RWPE1 (cell line): Measurements from ENCODE around the gene MRAP.

Experiments
- CTCF ChIA-PET: fragments of 350-600 bp; sonication (Branson Sonifier 250); formaldehyde crosslinking; extraction: SDS; loops from one replicate; lab custom pipeline; 2021; lab: Yijun Ruan, JAX
- POLR2A ChIA-PET: fragments of 400-600 bp; formaldehyde crosslinking; extraction: SDS; loops from one replicate; lab custom pipeline; 2020; ENCODE audit warnings: antibody characterized with exemption; ENCODE audit not compliant: low non-redundant PET; lab: Yijun Ruan, JAX
- DNase-seq: peaks from one replicate; pipeline ENCODE4 v3.0.0; 2012; ENCODE audit warnings: low spot score
- H3K27ac ChIP-seq: fragments of 450-650 bp; 2 replicates; pipeline ENCODE4 v1.5.1; 2017
- TF ChIP-seq, protein P1 (sequence below): fragments of 450-650 bp; conservative IDR thresholded peaks from 2 replicates; pipeline ENCODE4 v1.5.1; 2017; ENCODE audit warnings: low read depth, mild to moderate bottlenecking

Gene MRAP

DNA sequence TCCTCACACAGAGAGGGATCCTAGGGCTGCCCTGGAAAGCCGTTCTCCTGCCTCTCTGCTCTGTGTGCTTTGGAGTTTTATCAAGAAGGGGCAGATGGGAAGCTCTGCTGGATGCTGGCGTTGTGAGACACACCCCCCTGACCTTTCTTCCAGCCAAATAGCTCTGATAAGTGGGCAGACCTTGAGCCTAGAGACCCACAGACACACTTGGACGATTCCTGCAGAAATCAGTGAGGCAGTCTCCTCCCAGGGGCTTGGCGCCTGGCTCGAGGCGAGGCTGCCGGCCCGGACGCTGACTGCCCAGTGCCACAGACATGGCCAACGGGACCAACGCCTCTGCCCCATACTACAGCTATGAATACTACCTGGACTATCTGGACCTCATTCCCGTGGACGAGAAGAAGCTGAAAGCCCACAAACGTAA, at the start of gene MRAP:
Gene MRAP, plus strand, starts transcription at position 198 of the 424 bp plus-strand sequence. Its CDS starts 117 bp downstream, at position 315.
- DNase-seq = no peak
- ChIA-PET CTCF (interaction anchor here (0.6 to 0.7 kb wide), 2 partner anchors 165 to 1189 kb away, joined by 3 read pairs; no protein-coding TSS in a partner anchor), POLR2A (no interaction called here)
- TF ChIP-seq, protein P1, sequence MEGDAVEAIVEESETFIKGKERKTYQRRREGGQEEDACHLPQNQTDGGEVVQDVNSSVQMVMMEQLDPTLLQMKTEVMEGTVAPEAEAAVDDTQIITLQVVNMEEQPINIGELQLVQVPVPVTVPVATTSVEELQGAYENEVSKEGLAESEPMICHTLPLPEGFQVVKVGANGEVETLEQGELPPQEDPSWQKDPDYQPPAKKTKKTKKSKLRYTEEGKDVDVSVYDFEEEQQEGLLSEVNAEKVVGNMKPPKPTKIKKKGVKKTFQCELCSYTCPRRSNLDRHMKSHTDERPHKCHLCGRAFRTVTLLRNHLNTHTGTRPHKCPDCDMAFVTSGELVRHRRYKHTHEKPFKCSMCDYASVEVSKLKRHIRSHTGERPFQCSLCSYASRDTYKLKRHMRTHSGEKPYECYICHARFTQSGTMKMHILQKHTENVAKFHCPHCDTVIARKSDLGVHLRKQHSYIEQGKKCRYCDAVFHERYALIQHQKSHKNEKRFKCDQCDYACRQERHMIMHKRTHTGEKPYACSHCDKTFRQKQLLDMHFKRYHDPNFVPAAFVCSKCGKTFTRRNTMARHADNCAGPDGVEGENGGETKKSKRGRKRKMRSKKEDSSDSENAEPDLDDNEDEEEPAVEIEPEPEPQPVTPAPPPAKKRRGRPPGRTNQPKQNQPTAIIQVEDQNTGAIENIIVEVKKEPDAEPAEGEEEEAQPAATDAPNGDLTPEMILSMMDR = no peak
- H3K27ac ChIP-seq = no peak within 1 kb of the TSS

DNA sequence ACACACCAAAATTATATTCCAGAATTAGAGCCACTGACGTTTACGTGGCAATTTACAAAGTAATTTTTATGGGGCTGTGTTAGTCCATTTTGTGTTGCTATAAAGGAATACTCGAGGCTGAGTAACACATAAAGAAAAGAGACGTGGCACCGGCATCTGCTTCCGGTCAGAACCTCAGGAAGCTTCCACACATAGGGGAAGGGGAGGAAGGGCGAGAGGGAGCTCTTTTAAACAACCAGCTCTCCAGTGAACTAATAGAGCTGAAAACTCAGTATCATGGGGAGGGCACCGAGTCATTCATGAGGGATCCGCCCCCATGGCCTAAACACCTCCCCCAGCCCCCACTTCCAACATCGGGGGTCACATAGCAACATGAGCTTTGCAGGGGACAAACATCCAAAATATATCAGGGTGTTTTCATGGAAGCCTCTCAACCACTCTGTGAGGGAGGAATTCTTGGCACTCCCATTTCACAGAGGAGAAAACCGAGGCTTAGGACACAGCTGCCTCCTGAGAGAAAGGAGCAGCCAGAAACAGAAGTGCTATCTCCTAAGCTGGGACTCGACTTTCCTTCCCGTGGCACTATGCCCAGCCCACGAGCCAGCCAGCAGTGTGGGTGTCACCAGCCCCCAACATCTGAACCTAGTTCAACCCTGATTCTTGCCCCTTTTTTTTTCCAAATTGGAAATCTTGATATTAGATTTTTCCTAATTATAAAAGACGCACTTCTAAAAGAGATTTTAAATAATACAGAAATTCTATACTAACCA, 49.0 kb upstream of the MRAP start:
- H3K27ac ChIP-seq = no peak overlapping the region
- no peak for DNase-seq
- TF ChIP-seq, protein P1 = no peak
- ChIA-PET CTCF (interaction anchor here (0.7 kb wide), 1 partner anchor 383 kb away, joined by 3 read pairs; no protein-coding TSS in a partner anchor), POLR2A (no interaction called here)

DNA sequence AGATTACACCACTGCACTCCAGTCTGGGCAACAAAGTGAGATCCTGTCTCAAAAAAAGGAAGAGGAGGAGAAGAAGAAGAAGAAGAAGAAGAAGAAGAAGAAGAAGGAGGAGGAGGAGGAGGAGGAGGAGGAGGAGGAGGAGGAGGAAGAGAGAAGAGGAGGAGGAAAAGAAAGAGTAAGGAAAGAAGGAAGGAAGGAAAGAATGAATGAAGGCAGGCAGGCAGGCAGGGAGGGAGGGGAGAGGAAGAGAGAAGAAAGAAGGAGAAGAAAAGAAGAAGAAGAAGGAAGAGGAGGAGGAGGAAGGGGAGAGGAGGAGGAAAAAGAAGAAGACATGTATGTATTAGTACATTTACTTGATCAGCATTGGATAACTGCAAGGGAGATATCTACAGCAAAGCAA, 46.5 kb upstream of the MRAP start:
- H3K27ac ChIP-seq = no peak overlapping the region
- CTCF ChIA-PET = interaction anchor here (0.6 kb wide), 1 partner anchor 281 kb away, joined by 3 read pairs; no protein-coding TSS in a partner anchor
- TF ChIP-seq, protein P1 = no peak
- POLR2A ChIA-PET = no interaction called here
- no peak for DNase-seq

GRCh38 chr21:32253215-32253641, 45.4 kb upstream of the MRAP start:
- no peak for DNase-seq
- CTCF ChIA-PET = interaction anchor here (0.7 kb wide), 1 partner anchor 952 kb away, joined by 3 read pairs; no protein-coding TSS in a partner anchor
- POLR2A ChIA-PET = no interaction called here
- TF ChIP-seq, protein P1 = no peak
- no peak overlapping the region for H3K27ac ChIP-seq

DNA sequence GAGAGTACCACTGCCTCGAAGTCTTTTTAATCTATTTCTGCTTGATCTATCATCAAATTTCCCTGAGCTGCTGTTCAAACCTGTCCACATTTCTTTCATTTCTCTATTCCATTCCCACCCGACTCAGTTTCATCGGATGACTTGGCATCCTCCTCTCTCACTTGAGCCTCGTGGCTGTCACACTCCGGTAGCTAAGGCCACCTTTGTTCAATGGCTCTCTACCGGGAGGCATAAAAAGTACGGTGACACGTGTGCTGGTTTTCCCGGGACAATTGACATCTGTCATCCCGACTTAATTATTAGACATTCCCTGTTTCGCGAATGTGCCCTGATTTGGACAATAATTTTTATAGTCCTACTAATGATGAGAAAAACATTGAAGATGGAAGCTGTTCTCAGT, 42.4 kb upstream of the MRAP start:
- DNase-seq = no peak
- TF ChIP-seq, protein P1 = no peak
- no peak overlapping the region for H3K27ac ChIP-seq
- POLR2A ChIA-PET = interaction anchor here (0.7 kb wide), 1 partner anchor 10 kb away, joined by 3 read pairs; no protein-coding TSS in a partner anchor
- CTCF ChIA-PET = interaction anchor here (0.9 kb wide), 1 partner anchor 471 kb away, joined by 3 read pairs; no protein-coding TSS in a partner anchor

- CTCF ChIA-PET = interaction anchor here (0.5 to 2.0 kb wide), 7 partner anchors 16 to 471 kb away, joined by 3 to 11 read pairs (median 3); no protein-coding TSS in a partner anchor
Observed at GRCh38 chr21:32256873-32257620, 41.6 kb upstream of the MRAP start.

More at GRCh38 chr21:32256873-32257620, 41.6 kb upstream of the MRAP start:
- TF ChIP-seq, protein P1 = no peak
- no peak overlapping the region for H3K27ac ChIP-seq
- peak; percentile 67 for DNase-seq
- POLR2A ChIA-PET = no interaction called here
